Endothelial cell (in vitro differentiated cells): ENCODE data around the gene EFCAB11. TPM values are rescaled to one million over a fixed set of nuclear protein-coding genes. Genes with fewer than 3 reads are reported as not detected.

Experiments used
- DNase-seq: peaks from one replicate; pipeline ENCODE4 v3.0.0; 2021; ENCODE audit warnings: low spot score
- H3K27ac Mint-ChIP-seq: one replicate; pipeline ENCODE4 v1.8.0; 2021; ENCODE audit warnings: mixed read lengths, inconsistent platforms; ENCODE audit not compliant: unreplicated experiment
- H3K27me3 Mint-ChIP-seq: one replicate; pipeline ENCODE4 v1.8.0; 2021; ENCODE audit warnings: mild to moderate bottlenecking, moderate library complexity, mixed read lengths, inconsistent platforms; ENCODE audit not compliant: unreplicated experiment
- H3K36me3 Mint-ChIP-seq: one replicate; pipeline ENCODE4 v1.8.0; 2021; ENCODE audit warnings: mild to moderate bottlenecking, low read depth, mixed read lengths, inconsistent platforms; ENCODE audit not compliant: unreplicated experiment
- H3K4me1 Mint-ChIP-seq: one replicate; pipeline ENCODE4 v1.8.0; 2021; ENCODE audit warnings: mild to moderate bottlenecking, mixed read lengths, inconsistent platforms; ENCODE audit not compliant: unreplicated experiment
- H3K4me3 Mint-ChIP-seq: one replicate; pipeline ENCODE4 v1.8.0; 2021; ENCODE audit warnings: mild to moderate bottlenecking, mixed read lengths, inconsistent platforms; ENCODE audit not compliant: unreplicated experiment
- H3K9me3 Mint-ChIP-seq: one replicate; pipeline ENCODE4 v1.8.0; 2021; ENCODE audit warnings: mixed read lengths, inconsistent platforms; ENCODE audit not compliant: unreplicated experiment
- CTCF ChIP-seq: fragments of 200-600 bp; sonication (generic); IDR thresholded peaks from one replicate; pipeline ENCODE4 v1.5.0; 2021; ENCODE audit warnings: antibody characterized with exemption; ENCODE audit not compliant: unreplicated experiment
- total RNA-seq: library from RNA; stranded (reverse); fragmentation: NEBNext Ultra II Directional; extraction: Animal tissue kit (Norgen Biotek cat#: 25700); gene quantifications from one replicate; pipeline ENCODE4 v1.2.1, GENCODE V29; 2021; ENCODE audit not compliant: unreplicated experiment

Gene EFCAB11
- total RNA-seq, 1 donor from 2014 or later: 15.2 TPM

- no peak overlapping the region for H3K4me3 Mint-ChIP-seq
- DNase-seq: no peak
- H3K27ac Mint-ChIP-seq: no peak overlapping the region
- TF ChIP-seq CTCF: no peak
- no peaks in the 10 kb centered on the region for H3K27me3 Mint-ChIP-seq
- H3K36me3 Mint-ChIP-seq: peaks cover 4% of the 10 kb centered on the region
- H3K9me3 Mint-ChIP-seq: no peaks in the 10 kb centered on the region
- no peaks in the 10 kb centered on the region for H3K4me1 Mint-ChIP-seq
Observed at GRCh38 chr14:89750908-89751392, 203.6 kb downstream of the EFCAB11 start.

GRCh38 chr14:89750281-89750755 is 204.2 kb downstream of the EFCAB11 start:
- Mint-ChIP-seq H3K36me3 (peaks cover 4% of the 10 kb centered on the region), H3K4me1 (no peaks in the 10 kb centered on the region), H3K9me3 (no peaks in the 10 kb centered on the region), H3K27ac (no peak overlapping the region), H3K4me3 (no peak overlapping the region), H3K27me3 (no peaks in the 10 kb centered on the region)
- no peak for TF ChIP-seq CTCF
- DNase-seq: no peak

GRCh38 chr14:89748004-89748403 is 206.5 kb downstream of the EFCAB11 start:
- H3K4me1 Mint-ChIP-seq: no peaks in the 10 kb centered on the region
- no peak overlapping the region for H3K27ac Mint-ChIP-seq
- no peak for DNase-seq
- peaks cover 5% of the 10 kb centered on the region for H3K36me3 Mint-ChIP-seq
- TF ChIP-seq CTCF: no peak
- H3K27me3 Mint-ChIP-seq: peaks cover 2% of the 10 kb centered on the region
- peaks cover 6% of the 10 kb centered on the region for H3K9me3 Mint-ChIP-seq
- no peak overlapping the region for H3K4me3 Mint-ChIP-seq

- no peak for TF ChIP-seq CTCF
- H3K9me3 Mint-ChIP-seq: peaks cover 8% of the 10 kb centered on the region
- H3K4me3 Mint-ChIP-seq: no peak overlapping the region
- no peak for DNase-seq
- peaks cover 2% of the 10 kb centered on the region for H3K27me3 Mint-ChIP-seq
- H3K36me3 Mint-ChIP-seq: peaks cover 12% of the 10 kb centered on the region
- H3K4me1 Mint-ChIP-seq: no peaks in the 10 kb centered on the region
- no peak overlapping the region for H3K27ac Mint-ChIP-seq
Observed at GRCh38 chr14:89747126-89747525, 207.4 kb downstream of the EFCAB11 start.

GRCh38 chr14:89746654-89747053 is 207.9 kb downstream of the EFCAB11 start:
- H3K9me3 Mint-ChIP-seq: peaks cover 12% of the 10 kb centered on the region
- TF ChIP-seq CTCF: no peak
- no peaks in the 10 kb centered on the region for H3K4me1 Mint-ChIP-seq
- peaks cover 2% of the 10 kb centered on the region for H3K27me3 Mint-ChIP-seq
- no peak for DNase-seq
- H3K27ac Mint-ChIP-seq: no peak overlapping the region
- no peak overlapping the region for H3K4me3 Mint-ChIP-seq
- H3K36me3 Mint-ChIP-seq: peaks cover 17% of the 10 kb centered on the region
